Ascending aorta (tissue), 2 donors: ENCODE data around the gene ANK3. TPM values are rescaled to one million over a fixed set of nuclear protein-coding genes. Genes with fewer than 3 reads are reported as not detected.

Experiments used
- DNase-seq, 2 donors: peaks; one replicate each; pipeline ENCODE4 v3.0.0-alpha.2; 2019; ENCODE audit warnings: low spot score in 2 of 2
- H3K27ac ChIP-seq, 2 donors: fragments of 200-600 bp; sonication (generic); one replicate each; pipeline ENCODE4 v1.5.1; 2016 to 2017; ENCODE audit warnings: mild to moderate bottlenecking in 1 of 2
- H3K27me3 ChIP-seq: fragments of 200-600 bp; sonication (generic); one replicate; pipeline ENCODE4 v1.5.1; 2017
- H3K36me3 ChIP-seq, 2 donors: fragments of 200-600 bp; sonication (generic); one replicate each; pipeline ENCODE4 v1.5.1; 2016
- H3K4me1 ChIP-seq, 2 donors: fragments of 200-600 bp; sonication (generic); one replicate each; pipeline ENCODE4 v1.5.1; 2016 to 2017; ENCODE audit warnings: mild to moderate bottlenecking in 1 of 2
- H3K4me3 ChIP-seq, 2 donors: fragments of 200-600 bp; sonication (generic); one replicate each; pipeline ENCODE4 v1.5.1; 2016 to 2017; ENCODE audit warnings: mild to moderate bottlenecking in 1 of 2
- H3K9me3 ChIP-seq, 2 donors: fragments of 200-600 bp; sonication (generic); one replicate each; pipeline ENCODE4 v1.5.1; 2016
- intact Hi-C: fragments of 100-400 bp; cut with DNase I; formaldehyde crosslinking; loops from one replicate; pipeline ENCODE4 v1.15.1; 2023
- total RNA-seq: library from RNA; depleted of rRNA; stranded (reverse); fragments of >200 nt; gene quantifications from one replicate; pipeline ENCODE4 v1.1.0, GENCODE V29; 2016
- TF ChIP-seq, protein P1 (sequence below), 3 experiments: fragments of 200-600 bp in 2 of 3; fragments of 450-650 bp in 1 of 3; sonication (generic) in 2 of 3; IDR thresholded peaks; one replicate each; pipeline ENCODE4 v1.5.1; 2016 to 2019; ENCODE audit warnings: antibody characterized with exemption in 3 of 3, mild to moderate bottlenecking in 1 of 3, moderate library complexity in 1 of 3

Gene ANK3
- total RNA-seq, 1 donor from 2014 or later = 28.3 TPM

- no peak overlapping the region for H3K27ac ChIP-seq
- no peak for DNase-seq
- H3K36me3 ChIP-seq = no peaks in the 10 kb centered on the region
- intact Hi-C loops = no loop called here
- no peak overlapping the region for H3K4me3 ChIP-seq
- H3K4me1 ChIP-seq = no peaks in the 10 kb centered on the region
- no peaks in the 10 kb centered on the region for H3K9me3 ChIP-seq
- TF ChIP-seq, protein P1, sequence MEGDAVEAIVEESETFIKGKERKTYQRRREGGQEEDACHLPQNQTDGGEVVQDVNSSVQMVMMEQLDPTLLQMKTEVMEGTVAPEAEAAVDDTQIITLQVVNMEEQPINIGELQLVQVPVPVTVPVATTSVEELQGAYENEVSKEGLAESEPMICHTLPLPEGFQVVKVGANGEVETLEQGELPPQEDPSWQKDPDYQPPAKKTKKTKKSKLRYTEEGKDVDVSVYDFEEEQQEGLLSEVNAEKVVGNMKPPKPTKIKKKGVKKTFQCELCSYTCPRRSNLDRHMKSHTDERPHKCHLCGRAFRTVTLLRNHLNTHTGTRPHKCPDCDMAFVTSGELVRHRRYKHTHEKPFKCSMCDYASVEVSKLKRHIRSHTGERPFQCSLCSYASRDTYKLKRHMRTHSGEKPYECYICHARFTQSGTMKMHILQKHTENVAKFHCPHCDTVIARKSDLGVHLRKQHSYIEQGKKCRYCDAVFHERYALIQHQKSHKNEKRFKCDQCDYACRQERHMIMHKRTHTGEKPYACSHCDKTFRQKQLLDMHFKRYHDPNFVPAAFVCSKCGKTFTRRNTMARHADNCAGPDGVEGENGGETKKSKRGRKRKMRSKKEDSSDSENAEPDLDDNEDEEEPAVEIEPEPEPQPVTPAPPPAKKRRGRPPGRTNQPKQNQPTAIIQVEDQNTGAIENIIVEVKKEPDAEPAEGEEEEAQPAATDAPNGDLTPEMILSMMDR (IDR thresholded peaks at IDR 0.05) = no peak
- no peaks in the 10 kb centered on the region for H3K27me3 ChIP-seq
Observed at GRCh38 chr10:60362461-60362860, 27.2 kb downstream of the ANK3 start.

DNA sequence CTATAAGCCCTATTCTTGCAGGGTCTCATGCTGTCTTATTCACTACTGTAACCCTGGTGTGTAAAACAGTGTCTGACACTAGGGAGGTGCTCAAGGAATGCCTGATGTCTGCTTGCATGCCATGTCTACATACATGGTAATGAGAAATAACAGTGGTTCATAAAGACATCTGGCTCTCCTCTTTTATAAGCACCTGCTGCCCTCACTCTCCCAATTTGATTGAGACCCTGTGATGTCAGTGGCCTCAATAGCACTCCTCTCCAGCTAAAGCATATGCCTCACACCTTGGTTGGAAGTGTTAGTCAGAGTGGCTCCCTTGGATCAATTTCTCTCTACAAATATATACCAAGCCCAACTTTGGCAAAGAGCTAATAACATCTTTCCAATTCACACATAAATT is 30.6 kb downstream of the ANK3 start:
- intact Hi-C loops = no loop called here
- Histone ChIP-seq H3K4me1 (no peaks in the 10 kb centered on the region), H3K27me3 (no peaks in the 10 kb centered on the region), H3K27ac (no peak overlapping the region), H3K4me3 (no peak overlapping the region), H3K36me3 (no peaks in the 10 kb centered on the region), H3K9me3 (no peaks in the 10 kb centered on the region)
- TF ChIP-seq, protein P1 (IDR thresholded peaks at IDR 0.05) = no peak
- DNase-seq = no peak

GRCh38 chr10:60358282-60358681 is 31.4 kb downstream of the ANK3 start:
- Histone ChIP-seq H3K4me1 (no peaks in the 10 kb centered on the region), H3K4me3 (no peak overlapping the region), H3K36me3 (no peaks in the 10 kb centered on the region), H3K27me3 (no peaks in the 10 kb centered on the region), H3K27ac (no peak overlapping the region), H3K9me3 (no peaks in the 10 kb centered on the region)
- intact Hi-C loops = no loop called here
- no peak for DNase-seq
- TF ChIP-seq, protein P1 (IDR thresholded peaks at IDR 0.05) = no peak

DNA sequence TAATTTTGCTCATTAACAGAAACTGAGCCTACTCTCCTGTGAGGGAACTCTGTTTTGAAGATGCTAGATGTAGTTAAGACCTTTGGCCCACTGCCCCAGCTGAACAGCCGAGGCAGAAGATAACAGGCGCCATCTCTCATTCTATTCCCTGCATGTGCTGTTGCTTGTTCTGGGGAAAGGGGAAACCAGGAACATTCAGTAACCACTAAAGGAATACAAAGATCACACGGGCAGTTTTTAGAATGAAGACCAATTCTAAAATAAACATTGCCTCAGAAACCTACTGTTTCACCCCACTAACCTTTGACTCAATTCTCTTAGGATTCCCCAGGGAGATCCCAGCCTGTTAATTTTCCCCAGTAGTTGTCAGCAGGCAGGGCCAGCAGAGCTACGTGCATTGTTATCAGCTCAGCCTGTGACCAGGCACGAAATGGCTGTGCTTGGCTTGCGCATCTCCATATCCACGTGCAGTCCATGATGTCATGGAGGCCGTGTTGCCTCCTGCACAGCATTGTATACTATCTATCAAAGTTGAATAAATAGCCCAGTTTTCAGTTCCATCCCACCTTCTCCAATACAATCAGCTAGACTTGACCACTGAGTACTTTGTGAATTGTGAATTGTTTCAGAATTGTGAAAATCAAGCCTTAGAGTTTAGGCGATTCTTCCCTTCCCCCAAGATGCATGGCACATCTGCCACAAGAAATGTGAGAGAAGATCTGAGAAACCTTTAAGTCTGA is 36.0 kb downstream of the ANK3 start:
- Histone ChIP-seq H3K27ac (no peak overlapping the region), H3K27me3 (no peaks in the 10 kb centered on the region), H3K36me3 (no peaks in the 10 kb centered on the region), H3K9me3 (no peaks in the 10 kb centered on the region), H3K4me3 (no peak overlapping the region), H3K4me1 (no peaks in the 10 kb centered on the region)
- TF ChIP-seq, protein P1 (IDR thresholded peaks at IDR 0.05) = no peak
- no peak for DNase-seq
- intact Hi-C loops = no loop called here

DNA sequence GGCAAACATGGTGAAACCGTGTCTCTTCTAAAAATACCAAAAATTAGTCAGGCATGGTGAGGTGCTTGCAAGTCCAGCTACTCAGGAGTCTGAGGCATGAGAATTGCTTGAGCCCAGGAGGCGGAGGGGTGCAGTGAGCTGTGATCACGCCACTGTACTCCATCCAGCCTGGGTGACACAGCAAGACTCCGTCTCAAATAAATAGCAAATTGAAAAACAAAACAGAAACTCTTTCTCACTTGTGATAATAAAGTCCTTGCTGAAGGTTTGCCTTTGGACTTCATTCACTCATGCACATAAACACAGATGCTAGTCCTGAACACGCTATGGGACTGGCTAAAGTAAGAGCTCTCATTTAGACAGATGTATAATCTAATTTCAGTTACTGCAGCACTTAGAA is 37.6 kb downstream of the ANK3 start:
- no peaks in the 10 kb centered on the region for H3K4me1 ChIP-seq
- no peaks in the 10 kb centered on the region for H3K36me3 ChIP-seq
- no peak for DNase-seq
- no peak overlapping the region for H3K4me3 ChIP-seq
- H3K27ac ChIP-seq = no peak overlapping the region
- TF ChIP-seq, protein P1 (IDR thresholded peaks at IDR 0.05) = no peak
- no peaks in the 10 kb centered on the region for H3K9me3 ChIP-seq
- intact Hi-C loops = no loop called here
- H3K27me3 ChIP-seq = no peaks in the 10 kb centered on the region
